Stimulated activated naive CD4-positive, alpha-beta T cell treated with Interleukin-2 at 50 U/mL for 16 hours (primary cell): ENCODE data around the gene HOXD8.

Source experiments
- DNase-seq: peaks from one replicate; lab custom pipeline; 2025; lab: John Stamatoyannopoulos, UW

HOXD8 gene

DNA sequence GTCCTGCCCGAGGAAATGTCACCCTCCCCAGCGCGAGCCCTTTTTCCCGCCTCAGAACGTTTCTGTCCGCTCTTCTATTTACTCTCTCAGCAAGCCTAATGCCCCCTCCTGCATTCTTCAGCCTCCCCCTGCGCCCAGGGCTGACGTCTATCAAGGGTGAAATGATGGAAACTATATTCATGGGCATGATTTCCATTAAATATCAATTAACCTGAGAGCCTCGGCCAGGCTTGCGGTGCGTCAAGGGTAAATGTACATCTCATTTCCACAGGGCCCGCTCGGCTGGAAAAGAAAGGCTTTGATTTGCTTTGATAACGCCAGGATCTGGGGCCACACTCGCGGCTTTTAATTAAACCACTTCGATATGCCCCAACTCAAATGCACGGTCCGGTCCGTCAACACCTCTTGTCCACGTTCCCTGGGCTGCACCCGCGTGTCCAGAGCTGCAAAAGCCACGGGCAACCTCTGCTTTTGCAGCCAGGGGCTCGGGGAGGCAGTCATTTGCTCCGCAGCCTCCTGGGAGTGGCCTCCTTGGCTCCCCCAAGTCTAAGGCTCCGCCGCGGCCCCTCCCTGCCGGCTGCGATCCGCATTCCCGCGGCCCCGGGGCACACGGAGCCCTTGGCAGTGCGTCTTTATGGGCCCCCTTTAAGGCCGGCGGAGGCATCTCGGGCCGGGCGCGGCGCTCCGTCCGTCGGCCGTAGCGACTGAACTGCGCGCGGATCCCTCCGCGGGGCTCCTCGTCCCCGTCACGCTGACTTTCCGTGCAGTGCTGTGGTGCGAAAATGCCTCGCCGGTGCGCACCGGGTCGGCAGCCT is at the start of gene HOXD8:
Gene HOXD8 (plus strand): TSS at position 724 of the 815 bp plus-strand sequence. CDS start 662 bp downstream, outside the sequence.
- DNase-seq = no peak

DNA sequence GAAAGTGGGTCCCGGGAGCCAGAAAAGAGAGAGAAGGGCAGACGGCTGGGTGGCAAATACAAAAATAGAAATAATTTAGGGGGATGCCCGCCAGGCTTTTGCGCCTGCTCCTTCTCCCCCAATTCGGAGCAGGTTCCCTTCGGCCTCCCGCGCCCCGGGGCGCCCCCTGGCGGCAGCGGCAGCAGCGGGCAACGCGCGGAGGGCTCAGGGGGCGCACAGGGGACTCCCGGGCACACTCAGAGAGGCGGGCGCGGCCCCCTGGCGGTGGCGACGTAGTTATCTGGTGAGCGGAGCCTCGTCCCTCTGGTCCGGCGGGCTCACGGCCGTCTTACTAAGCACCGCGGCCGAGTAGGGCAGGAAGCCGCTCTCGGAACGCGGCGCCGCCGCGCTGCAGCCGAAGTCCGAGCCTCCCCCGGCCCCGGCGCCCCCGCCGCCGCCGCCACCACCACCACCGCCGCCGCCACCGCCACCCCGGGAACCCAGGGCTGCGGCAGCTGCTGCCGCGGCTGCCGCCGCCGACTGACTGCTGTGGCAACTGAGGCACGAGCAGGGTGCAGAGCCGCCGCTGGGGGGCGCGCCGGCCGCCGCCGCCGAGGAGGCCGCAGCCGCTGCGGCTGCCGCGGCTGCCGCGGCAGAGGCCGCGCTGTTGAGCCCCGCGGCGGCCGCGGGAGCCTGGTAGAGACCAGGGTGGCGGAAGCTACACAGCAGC is 49.5 kb upstream of the HOXD8 start:
- no peak for DNase-seq

DNA sequence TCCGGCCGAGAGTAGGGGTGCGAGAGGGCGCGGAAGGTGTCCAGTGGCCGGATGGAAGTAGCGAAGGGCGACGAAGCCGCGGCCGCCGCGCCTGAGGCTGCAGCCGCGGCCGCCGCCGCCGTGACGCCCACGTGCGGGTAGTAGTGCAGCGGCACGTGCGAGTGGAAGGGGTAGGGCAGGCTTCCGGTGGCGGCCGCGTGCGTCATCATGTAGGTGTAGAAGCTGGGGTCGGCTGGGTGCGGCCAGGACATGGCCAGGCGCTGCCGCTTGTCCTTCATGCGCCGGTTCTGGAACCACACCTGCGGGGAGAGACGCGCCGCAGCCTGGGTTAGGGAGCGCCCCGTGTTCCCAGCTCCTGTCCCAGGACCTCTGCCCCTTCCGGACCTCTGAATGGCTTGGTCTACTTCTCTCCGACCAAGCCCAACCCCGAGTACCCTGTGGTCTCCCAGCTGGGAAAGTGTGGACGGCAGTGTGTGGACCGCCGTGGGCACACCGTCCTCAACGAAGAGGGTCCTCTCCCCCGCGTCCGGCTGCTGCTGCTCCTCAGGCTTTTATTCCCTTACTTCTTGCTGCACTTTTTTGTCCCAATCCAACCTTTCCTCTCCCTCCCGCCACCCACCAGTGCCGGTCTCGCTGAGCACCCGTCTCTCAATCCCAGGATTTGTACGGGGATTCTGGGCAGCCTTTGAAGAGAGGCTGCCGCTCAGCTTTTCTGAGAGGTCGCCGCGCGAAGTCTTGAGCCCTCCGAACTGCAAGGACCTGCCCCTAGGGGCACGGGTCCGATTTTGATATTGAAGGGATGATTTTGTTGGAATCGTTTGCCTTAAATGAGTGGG is 48.7 kb upstream of the HOXD8 start:
- no peak for DNase-seq

DNA sequence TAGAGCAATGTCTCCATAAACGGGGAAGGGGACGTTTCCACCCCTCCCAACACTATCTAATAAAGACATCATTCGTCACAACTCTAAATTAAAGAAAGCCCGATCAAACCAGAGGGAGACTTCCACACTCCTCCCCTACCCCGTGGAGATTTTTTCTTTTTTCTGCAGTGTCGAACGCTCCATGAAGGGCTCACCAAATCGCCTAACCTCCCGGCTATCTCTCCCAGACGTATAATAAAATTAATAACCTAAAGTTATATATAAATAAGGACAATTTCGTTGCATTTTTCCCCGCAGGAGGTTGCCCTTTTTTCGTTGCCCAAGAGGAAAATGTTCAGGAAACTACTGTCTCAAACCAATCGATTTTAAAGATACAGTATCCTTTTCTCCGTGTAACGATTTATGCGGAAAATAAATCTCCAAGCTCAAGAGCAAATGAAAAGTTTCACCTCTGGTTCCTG is 48.1 kb upstream of the HOXD8 start:
- DNase-seq = no peak

DNA sequence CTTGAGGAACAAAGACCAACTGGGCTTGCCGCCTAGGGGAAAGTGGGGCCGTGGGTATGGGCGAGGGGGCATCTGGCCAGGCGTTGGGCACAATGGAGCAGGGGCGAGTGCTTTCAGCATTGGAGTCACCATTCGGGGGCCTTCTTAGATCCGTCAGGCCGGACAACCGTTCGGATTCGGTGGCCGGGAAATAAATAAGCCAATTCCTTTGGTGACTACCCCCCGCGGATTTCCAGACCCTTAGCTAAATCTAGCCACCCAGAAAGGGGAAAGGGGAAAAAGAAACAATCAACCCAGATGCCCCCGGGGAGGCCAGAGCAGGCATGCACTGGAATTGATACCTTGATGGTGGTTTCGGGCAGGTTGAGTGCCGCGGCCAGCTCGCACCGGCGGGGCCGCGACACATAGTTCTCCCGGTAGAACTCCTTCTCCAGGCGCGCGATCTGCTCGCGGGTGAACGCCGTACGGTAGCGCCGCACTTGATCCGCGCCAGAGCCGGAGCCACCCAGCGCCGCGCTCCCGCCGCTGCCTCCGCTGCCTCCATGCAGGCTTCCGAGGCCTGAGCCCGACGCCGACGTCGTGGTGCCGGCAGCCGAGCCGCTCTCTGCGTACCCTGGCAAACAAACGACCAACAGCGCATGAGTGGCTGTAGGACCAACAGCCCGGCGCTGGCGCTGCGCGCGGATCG is 47.5 kb upstream of the HOXD8 start:
- no peak for DNase-seq

DNA sequence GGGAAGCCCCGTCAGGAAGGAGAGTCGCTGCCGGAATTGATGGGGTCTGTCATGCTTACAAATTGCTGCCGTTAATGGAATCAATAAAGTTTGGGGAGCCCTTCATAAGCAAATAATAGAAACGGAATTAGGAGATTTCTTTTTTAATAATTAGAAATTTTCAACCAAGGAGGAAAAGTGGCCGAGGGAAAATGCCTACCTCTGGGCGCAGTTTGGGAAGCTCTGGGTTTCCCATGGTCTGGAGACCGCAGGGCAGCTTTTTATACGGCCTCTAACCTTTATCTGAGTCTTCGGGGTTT is 47.0 kb upstream of the HOXD8 start:
- no peak for DNase-seq

DNA sequence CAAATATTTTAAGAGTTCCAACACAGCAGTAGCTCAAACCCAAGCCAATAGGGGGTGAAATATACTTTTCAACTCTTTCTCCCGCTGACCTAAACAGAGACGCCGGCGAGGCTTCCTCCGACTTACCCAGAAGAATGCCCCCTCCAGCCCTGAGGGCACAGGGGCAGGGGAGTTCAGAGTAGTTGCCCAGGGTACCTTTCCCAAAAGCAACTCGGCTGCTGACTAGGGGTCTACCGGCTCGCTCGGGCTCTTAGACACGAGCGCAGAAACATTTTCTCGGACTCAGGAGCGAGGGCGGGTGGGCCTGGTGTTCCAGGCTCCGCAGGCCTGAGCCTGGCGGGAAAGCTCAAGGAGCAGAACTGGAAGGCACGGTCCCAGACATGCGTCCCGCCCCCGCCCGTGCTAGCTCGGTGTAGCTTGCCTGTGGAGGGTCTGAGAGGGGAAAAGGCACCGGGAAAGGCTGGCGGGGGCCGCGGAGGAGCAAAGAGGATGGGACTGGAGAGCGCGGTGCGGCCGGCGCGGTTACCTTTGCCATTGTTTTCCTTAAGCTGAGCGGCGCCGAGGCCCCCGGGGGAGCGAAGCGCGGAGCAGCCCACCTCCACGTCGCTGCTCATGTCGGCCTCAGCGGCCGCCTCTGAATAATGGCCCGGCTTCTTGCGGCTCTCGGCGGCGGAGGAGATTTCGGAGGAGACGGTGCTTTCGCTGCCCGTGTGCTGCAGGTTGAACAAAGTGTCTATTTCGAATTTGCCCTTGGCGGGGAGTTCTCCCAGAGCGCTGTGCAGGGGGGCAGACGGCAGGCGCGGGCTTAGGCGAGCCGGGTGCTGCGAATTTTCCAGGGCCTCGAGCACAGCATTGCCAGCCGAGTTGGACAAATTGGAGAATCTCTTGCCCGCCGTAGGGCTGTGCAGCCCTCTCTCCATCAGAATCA is 46.4 kb upstream of the HOXD8 start:
- DNase-seq = no peak

DNA sequence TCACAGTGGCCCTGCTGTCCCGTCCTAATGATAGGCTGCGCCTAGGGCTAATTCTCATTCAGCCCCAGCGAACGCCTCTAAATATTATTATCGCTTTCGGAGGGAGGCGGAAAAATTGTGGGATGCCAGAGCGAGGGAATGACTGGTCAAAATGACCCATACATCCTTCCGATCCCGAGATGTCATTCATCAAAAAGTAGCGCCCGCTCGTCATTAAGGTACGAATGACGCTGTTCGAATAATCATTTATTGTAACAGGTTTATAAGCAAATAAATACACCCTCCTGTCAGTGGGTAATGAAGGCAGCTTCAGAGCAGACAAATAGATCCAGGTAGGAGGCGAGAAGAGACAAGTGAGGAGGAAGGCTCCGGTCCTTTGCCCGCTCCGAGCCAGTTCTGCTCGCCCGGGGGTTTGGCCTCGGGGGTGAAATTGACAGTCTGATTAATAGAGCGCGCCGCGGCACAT is 45.7 kb upstream of the HOXD8 start, which contains the start of gene EVX2:
Gene EVX2 (minus strand): TSS at position 167 of the 466 bp plus-strand sequence. CDS start 186 bp downstream, outside the sequence.
- DNase-seq = no peak

DNA sequence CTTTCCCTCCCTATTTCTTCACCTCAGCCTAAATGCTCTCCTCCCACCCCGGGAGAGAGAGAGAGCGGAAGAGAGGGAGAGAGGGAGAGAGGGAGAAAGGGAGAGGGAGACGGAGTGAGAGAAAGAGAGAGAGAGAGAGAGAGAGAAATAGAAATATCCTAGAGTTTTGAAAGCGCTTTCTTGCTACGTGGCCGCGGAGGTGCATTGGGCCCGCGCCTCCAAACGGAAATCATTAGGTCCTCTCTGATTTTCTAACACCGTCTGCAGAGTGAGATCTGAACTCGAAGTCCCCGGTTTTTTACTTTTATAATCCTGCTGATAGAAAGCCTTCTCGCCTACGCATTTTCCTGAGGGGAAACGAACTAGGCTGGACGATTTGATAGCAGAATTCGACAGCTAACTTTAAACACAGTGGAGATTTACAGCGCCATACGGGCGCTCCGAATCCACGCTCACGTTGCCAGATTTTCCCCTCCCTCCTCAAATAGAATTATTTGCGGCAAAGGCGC is 44.8 kb upstream of the HOXD8 start:
- DNase-seq = no peak

DNA sequence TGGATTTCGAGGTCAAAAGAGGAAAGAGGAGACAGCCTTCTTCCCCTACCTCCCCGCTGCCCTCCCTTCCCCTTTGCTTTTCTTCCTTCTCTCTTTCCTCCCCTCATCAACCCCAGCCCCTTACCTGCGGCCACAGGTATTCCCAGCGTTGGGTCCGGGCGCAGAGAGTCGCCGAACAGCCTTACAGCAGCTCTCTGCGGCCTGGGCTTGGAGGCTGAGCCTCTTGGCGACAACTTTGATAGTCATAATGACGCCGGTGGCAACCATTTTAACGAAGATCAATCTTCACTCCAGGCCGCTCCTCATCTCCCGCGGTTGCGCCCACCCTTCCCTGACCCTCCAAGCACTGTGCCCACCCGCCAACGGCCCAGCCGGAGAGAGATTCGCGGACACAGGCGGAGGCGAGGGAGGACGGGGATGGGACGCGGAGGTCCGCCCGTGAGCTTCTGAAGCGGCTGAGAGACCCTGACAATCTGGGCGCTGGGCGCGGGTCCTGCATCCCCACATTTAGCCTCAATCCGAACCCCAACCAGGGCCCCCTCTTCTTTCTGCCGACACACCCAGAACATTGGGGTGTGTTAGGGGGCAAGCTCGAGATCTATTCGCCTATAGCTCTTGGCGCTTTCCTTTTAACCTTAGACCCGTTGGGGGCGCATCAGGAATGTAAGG is 44.3 kb upstream of the HOXD8 start:
- no peak for DNase-seq

DNA sequence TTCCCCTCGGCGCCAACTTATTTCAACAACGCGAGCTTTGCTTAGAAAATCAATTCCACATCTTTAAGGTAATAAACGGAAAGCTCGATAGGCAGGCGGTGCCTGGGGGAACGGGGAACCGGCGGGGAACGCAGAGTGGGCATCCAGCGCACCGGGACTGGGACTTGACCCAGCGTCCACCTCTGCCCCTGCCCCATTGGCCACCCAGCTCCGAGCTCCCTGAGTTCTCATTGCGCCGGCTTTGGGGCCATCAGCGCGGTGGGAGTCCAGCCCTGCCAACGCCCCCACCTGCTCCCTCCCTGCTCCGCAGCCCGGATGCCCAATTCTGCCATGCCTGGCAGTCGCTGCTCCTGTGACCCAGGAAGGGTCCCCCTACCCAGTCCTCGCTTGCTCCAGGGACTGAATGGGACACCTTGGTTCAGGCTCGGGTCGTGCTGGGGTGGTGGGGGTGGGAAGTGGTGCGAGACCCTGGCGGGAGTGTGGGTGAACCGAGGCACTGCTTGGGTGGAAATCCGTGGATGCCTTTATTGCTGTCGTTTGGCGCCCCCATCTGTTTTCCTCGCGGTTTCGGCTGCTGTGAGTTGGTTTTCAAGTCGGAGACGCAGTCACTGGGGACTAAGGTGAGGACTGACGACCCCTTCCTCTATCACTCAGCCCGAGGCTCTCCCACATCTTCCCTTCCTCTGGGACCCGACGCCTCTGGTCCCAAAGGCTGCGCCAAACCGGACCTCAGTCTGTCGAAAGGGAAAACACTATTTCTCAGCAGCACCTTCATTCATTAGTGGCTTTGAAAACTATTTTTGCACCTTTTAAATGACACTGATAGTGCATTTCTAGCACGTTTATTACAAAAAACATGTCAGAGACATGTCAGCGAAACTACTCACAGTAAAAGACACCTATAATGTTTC is 43.4 kb upstream of the HOXD8 start:
- no peak for DNase-seq

DNA sequence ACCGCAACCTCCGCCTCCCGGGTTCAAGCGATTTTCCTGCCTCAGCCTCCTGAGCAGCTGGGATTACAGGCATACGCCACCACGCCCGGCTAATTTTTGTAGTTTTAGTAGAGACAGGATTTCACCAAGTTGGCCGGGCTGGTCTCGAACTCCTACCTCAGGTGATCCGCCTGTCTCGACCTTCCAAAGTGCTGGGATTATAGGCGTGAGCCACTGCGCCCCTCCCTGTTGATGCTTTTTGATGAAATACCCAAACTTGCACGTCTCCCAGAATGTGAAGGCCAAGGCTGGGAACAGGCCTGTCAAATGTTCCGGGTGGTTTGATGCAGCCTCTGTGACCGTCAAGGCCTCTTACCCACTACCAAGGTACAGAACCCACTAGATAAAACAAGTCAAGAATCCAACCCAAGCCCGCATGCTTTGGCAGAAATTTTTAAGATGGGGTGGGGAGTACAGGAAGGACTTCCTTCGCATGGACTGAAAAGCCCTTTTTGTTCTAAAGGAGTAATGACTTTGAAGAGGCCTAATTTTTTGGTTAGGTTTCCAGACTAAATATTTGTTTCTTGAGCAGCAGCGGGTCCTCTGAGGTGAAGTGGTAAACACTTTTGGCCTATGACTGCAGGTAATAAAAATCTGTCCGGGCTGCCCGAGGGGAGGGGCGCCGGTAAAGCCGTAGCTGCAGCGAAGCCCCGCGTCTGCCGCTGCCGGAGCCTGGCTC is 42.0 kb upstream of the HOXD8 start:
- no peak for DNase-seq

DNA sequence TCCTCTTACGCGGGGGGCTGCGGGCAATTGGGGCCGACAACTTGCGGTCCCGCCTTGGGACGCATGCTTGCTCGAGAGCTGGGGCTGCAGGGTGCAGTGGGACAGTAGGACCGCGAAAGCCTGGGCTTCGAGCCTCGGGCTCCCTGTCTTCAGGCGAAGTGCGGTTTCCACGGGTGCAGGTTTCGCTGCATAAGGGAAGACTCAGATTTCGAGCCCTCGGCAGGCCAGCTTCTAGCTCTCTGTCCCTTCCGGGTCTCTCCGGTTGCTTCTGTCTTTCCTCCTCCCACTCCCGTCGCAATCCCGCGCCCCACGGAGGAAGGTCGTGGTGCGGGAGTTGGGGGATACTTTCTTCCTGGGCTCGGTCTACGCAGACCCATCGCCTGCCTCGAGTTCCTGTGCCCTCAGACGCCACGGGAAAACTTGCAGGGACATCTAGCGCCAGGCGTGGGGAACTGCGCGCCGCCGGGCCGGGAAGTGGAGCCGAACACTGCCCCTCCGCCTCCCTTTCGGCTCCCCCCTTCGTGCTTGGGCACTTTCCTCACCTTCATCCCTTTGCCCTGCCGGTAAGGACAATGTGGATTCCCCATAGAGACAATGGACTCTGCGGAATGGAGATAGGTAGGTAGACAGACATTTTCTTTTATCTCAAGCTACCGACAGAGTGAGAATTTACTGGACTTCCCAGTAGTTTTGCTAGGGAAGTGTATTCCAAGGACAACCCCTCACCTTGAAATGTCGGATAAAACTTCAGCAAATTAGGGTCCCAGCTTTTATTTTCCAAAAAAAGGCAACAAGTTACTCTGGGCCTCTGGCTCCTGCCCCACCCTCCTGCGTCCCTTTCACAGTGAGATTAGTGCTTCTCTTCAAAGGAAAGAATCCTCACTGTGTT is 41.2 kb upstream of the HOXD8 start:
- DNase-seq = no peak

DNA sequence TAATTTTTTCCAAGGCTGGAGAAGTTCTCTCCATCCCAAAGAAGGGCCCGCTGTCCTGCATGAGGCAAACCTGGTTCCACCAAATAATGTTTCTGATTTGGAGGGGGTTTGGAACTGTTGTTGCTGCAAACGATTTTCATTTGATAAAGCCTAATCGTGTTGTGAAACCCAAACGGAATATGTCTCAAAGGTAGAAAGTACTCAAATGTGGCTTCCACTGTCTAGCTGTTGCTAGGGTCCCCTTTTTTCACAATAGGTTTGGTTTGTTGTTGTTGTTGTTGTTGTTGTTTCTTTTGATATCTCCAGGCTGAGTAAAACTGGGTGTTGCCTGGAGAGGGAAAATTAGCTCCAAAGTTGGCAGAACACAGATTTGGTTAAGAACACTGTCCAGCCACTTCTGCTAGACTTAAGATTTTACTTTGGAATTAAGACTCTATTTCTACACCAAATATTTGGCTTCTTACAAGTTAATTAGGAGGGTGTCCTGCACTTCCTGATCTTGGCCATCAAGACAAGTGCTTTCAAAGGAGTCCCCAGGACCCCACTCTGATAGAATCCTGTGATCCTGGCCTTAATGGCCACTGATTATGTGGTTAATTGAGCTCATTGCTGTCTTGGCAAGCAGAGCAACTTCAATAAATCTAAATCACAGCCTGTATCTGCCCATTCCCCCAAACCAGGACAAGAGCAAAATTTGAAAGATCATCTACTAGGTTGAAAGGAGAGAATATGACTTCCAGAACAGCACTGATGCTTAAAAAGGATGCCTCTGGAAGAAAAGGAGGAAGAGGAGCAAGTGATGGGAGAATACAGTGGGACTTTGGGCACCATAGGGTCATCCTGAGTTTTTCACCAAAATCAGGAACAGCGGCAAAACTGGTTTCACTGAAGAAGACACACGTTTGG is 40.3 kb upstream of the HOXD8 start:
- DNase-seq = no peak

DNA sequence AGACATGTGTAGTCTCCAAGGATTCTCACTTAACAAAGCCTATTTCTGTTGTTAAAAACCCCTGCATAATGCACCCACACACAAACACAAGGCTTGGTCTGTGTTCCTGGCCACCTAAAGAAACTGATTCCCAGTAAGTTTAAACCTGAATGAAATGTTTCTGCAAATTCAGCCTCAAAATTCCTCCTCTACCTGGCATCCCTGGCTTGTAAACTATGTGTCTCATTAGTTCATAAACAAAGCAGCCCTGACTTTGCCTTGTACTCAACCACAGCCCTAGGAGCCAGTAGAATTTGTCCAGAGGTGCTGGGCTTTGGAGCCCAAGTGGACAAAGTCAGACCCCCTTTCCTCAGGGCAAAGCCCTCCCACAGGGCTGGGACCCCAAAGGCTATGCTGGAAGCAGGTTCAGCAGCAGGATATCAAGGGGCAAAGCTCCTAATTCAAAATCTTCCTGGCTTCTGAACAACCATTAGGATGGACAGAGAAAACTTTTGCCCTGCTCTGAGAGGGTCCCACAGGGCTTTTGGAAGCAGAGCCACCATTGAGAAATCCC is 39.6 kb upstream of the HOXD8 start:
- DNase-seq = no peak

DNA sequence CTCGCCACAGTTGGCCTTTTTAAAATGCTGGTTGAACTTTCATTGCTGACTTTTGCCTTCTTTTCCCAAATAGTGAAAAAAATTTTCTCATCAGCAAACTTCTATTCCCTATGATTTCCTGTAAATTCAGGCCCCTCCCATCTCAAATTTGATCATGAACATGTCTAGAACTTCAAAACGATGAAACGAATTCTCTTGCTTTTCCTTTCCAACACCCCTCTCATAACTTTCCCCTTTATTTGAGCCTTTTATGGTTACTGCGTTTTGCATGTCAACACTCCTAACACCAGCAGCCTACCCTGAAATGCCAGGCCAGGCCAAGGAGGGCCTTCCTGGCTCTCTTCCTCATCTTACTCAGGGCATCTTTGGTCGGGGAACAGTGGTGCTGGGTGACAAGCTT is 38.6 kb upstream of the HOXD8 start:
- no peak for DNase-seq
